GM04503 (cell line): ENCODE results near the gene CCDC85C.

Source experiments
- DNase-seq: peaks from one replicate; pipeline ENCODE4 v3.0.0-alpha.2; 2012; ENCODE audit warnings: low read depth

The CCDC85C gene

GRCh38 chr14:99539491-99539890, 64.5 kb downstream of the CCDC85C start:
- no peak for DNase-seq

- DNase-seq, result no peak
Measured at GRCh38 chr14:99538733-99539132, 65.3 kb downstream of the CCDC85C start.

GRCh38 chr14:99538275-99538674, 65.7 kb downstream of the CCDC85C start:
- no peak for DNase-seq

DNA sequence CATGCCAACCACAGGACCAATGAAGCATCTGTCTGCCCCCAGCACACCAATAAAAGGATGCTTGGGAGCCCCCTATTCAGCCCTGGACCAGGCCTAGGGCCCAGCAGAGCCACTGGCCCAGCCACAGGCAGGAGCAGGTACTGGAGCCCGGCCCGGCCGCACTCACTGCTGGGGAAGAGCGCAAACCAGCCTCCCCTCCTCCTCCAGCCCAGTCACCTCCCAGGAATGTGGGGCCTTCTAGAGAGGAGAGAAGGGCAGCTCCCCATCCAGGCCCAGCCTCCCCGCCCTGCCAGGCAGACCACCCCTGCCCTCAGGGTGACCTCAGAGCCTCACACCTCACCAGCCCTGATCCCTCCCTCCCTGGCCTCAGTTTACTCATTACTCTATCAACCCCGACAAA, 66.6 kb downstream of the CCDC85C start:
- DNase-seq, result peak; percentile 29

DNA sequence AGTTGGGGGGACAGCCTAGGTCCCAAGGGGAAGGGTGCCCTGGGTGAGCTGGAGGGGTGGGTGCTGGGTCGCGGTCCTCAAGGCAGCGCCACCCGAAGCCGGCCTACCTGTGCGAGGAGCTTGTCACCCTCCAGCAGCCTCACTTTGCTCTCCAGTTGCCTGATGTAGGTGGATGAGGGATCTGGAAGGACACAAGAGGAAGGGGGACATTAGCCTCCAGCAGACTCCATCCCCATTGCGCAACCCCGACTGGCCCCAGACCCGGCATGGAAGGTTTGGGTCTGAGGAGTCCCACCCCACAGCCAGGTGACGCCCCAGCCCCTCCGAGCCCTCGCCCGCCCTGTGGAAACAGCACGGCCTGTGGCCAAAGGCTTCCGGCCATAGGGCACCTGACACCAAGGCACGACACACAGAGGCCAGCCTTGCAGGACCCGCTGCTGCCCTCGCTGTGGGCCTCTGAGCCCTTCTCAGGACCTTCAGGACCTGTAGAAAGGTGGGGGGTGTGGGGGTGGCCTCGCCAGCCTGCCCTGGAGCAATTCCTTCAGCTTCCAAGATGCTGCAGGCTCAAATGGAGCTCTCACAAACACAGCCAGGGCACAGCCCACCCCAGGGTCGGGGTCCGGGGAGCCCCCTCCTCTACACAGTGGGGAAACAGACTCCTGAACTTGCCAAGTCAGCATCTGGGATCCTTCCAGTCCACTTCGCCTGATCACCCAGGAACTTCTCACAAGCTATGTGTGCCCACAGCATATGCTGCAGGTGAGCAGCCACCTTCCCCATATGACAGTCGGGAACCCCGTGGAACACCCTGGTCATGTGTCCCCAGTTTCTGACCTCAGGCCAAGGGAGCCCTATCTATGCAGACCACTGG, 67.9 kb downstream of the CCDC85C start:
- DNase-seq, result no peak

DNA sequence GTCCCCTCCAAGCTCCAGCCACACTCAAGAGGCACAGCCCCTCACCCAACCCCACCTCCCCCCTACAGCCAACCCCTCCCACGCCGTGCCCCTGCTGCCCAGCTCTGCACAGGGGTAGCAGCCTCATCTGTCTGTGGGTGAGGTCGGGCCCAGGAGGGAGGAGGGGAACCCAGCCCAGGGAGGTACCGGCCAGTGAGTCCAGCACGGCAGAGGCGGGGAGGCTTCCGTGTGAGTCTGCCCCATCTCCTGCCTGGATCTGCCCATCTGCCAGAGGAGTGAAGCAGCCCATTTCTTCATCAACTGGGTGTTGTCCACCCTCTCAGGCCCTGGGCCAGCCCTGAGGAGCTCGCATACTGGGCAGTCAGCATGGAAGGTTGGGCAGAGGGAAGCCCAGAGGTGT, 68.6 kb downstream of the CCDC85C start:
- DNase-seq, result no peak

- no peak for DNase-seq
Measured at GRCh38 chr14:99534863-99535262, 69.1 kb downstream of the CCDC85C start.

- DNase-seq, result no peak
Measured at GRCh38 chr14:99534333-99534732, 69.7 kb downstream of the CCDC85C start.

DNA sequence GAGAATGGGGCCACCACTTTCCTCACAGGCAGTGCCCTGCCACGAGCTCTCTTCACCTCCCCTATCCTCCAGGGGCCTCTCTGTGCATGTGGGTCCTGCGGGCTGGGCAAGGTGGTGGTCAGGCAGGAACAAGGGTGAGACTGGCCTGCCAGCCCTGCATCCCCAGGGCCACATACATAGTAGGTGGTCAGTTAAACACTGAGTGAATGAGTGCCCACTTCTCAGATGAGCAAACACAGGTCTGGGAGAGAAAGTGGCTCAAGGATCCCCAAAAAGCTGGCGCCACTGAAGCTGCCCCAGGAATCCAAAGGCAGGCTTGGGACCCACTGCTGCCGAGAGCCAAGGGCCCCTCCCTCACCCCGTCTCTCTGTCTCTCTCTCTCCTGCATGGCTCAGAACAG, 71.7 kb downstream of the CCDC85C start:
- DNase-seq, result no peak

DNA sequence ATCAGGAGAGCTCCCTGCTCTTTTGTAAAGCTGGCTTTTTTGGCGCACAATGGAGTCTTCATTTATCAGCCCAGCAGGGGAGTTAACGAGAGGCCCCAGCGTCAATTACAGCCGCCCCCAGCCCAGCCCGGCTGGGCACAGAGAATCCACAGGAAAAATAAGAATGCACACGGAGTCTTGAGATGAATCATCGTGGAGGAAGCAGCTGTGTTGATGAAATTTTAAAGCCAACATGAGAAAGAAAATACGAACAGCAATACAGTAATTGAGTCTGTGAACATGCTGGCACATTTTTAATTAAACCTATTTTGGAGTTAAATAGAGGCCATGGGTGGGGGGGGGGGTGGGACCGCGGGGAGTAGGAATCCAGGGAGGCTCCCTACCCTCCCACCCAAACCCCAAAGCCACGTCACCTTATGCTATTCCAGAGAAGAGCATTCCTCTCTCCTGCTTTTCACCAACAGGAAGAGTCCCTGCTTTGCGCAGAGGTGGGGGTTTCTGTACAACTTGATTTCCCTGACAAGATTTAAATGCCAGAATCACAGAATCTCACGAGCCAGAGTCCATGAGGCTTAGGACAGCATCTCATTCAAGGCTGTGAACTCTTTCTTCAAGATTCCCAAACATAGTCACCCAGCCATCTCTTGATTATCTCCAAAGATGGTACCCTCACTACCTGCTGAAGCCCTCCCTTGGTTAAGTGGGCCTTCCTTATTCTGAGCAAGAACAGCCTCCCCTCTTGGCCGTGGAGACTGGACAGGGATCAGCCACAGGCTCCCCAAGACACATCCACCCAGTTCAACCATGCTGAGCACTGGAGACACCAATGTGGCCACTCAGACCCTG, 72.5 kb downstream of the CCDC85C start:
- no peak for DNase-seq

DNA sequence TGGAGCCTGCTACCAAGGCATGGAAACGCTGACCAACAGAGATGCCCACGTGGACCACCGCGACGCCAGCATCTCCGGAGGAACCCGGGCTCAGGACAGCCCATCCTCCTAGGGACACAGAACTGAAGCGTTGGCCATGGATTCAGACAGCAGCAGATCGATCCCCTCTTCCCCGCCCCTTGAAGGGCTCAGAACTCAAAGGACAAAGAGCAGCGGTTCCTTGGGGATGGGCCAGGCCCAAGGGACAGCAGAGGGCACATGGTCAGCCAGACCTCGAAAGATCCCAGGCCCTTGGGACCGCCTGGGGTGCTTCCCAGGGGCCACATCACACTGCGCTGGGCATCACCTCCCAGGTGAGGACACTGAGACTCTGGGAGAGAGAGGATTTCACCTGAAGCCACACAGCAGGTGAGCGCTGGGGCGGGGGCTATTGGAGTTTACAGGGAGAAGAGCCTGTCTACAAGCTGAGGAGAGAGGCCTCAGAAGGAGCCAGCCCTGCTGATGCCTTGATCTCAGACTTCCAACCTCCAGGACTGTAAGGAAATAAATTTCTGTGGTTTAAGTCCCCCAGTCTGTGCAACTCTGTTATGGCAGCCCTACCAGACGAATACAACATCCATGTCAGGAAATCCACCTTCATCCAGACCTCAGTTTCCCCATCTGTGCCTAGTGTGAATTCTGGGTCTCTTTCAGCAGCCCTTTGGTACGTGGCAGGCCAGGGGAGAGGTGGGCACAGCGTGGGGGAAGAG, 73.4 kb downstream of the CCDC85C start:
- DNase-seq, result no peak

DNA sequence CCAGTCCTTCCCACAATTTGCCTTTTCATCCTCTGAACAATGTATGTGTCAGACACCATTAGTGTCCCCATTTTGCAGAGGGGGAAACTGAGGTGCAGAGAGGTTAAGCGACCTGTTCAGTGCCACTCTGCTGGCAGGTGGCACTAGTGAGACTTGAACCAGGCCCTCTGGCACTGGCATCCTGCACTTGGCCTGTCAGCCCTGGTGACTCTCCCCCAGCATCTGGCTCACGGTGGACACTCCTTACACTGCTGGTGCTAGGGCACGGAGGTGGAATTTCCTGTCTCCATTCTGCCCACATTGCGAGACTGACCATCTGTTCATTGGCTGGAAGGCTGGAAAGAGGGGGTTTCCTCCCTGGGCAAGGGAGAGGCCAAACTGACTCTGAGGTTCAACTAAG, 74.1 kb downstream of the CCDC85C start:
- DNase-seq, result no peak

DNA sequence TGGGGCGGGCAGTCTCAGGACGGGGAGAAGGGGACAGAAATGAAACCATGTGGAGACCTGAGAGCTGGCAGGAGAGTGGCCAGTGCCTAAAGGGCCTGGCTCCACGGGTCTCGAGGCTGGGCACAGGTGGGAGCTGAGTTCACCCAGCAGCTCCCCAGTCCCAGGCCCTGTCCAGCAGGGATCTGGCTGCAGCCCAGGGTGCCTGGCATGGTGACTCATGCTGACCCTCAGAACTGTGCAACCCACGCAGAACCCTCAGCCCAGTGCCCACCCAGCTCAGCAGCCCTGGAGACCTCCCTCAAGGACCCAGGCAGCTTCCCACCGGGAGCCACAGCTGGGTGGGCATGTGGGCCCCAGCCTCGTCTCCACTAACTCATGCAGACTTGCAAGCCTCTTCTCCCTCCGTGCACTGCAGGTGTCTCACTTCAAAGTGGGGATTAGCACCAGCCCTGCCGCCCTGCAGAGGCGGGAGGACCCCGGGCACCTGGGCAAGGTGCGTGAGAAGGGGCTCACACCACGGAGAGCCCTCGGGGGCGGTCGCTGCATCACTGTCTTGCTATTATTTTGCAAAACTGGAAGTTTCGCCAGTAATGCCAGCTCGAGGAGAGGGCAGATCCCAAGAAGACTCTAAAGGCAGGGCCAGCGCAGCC, 76.5 kb downstream of the CCDC85C start:
- no peak for DNase-seq

GRCh38 chr14:99527026-99527425, 77.0 kb downstream of the CCDC85C start:
- no peak for DNase-seq

GRCh38 chr14:99525699-99526080, 78.3 kb downstream of the CCDC85C start:
- no peak for DNase-seq

- DNase-seq, result no peak
Measured at GRCh38 chr14:99524804-99525698, 79.0 kb downstream of the CCDC85C start.

DNA sequence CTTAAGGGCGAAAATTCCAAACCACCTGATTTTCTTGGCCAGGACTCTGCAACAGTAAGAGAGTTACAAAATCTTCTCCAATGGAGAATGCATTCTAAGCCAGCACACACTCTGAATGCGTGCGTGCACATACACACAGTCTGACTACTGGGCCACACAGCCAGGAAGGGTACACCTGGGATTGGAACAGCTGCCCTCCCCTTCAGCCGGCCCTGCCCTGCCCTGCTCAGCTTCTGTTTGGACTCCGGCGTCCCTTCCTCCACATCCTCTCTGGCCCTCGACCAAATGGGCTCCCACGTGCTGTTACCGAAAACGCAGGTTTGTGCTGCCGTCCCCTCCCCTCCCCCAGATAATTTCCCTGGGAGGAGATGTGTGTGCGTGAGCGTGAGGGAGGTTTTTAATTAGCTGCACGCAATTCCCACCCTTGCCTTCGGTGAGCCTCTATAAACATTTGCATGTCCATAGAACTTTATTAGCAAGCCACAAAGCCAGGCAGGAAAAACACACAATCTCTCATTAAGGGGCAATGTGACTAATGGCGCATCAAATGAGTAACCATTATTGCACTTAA, 79.8 kb downstream of the CCDC85C start:
- DNase-seq, result no peak

GRCh38 chr14:99523704-99524055, 80.3 kb downstream of the CCDC85C start:
- DNase-seq, result no peak

DNA sequence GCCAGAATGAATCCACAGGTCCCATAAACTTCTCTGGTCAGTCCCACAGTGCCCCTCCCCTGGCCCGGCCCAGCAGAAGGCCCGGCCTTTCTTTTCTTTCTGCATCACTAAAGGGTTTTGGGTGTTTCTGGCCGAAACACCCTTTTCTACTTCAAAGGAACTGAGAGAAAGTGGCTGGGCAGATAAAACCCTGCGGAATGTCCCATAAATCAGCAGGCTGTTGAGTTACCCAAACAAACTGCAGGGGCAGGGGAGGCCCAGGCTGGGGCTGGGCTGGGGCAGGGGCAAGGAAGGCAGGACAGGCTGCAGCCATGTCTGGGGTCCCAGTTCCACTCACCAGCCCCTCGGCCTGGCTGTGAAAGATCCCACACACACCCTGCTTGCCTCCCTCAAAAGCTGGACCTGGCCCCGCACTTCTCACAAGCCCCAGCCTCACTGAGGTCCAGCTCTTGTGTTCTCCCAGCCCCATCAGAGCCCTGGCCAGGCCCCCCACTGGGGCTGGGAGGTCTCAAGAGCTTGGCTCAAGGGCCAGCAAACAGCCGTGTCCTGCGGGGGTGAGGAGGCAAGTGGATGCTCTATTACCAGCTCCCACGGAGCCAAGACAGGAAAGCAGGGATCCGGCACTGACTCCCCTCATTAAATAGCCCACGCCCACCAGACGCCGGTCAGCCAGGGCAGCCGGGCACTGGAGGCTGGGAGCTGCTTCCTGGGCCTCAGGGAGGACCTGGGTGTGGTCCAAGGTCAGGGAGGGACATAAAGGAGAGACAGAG, 80.9 kb downstream of the CCDC85C start:
- DNase-seq, result no peak

DNA sequence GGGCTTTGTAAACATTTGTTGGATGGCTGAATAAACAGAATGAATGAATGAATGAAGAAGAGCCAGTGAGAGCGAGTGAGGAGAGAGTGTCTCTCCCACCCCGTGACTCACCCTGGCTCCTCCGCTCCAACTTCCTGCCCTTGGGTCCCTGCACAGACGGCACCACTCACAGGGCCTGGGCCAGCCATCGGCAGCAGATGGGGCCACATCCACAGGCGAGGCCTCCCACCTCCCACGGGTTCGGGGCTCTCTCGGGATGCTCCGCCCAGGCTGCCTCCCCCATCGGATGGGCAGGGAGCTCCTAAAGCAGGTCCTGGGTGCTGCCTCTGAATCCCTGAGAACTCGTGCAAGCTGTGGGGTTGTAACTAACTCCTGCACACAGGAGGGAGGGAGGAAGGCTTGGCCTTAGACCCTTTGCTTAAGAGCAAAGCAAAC, 81.5 kb downstream of the CCDC85C start:
- no peak for DNase-seq
